ENCODE results near the gene ITPR2.

Gene ITPR2

DNA sequence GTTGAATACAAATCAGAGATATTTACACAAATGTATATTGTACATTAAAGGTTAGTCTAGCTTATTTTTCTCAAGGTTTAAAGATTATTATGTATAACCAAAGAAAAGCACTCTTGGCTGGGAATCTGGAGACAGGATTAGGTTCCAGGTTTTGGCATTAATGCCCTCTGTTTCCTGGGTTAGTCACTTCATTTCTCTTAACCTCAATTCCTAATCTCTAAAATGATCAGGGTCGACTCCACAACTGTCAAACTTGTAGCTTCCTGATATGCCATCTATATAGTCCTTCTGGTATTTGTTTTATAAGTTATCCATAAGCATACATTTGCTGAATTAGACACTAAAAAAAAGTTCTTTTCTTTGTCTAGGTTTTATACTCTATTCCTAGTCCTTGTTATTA is 2.6 kb downstream of the ITPR2 start:
- no peak for DNase-seq
- in situ Hi-C loops (cut with HindIII; ENCODE audit: low pct_ligation_motif_present, low pct_unique_long_range_greater_than_20kb, low sequenced_read_pairs) = no loop called here

DNA sequence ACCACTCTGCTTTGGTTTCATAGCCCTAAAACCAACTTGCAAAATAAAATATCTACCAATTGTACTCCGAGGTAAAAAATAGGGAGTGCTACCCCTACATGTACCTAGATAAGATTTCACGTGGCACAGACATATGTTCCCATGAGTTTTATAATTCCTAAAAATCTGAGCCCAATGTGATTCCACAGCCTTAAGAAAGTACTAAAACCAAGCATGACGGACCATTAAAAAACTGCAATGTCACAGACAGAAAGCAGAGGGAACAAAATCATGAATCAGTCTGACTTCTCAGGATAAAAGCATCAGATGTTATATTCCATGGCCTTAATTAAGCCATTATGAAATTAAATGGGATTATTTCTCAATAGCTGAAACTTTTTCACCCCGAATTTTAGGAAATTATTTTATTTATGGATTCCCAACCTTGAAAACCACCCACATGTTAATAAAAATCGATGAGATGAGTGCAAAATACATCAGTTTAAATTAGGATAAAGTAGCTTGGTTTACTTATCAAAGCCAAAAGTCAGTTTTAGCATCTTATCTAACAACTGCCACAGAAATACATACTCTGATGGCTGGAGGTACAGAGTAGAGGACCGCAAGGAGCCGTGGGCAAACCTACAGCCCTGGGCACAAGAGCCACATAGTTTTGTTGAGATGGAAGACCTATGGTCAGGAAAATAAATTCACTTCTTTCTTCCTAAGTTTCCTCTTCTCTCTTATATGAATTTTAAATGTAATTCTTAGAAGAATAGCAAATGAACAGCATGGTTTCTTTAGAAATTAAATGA is 4.5 kb downstream of the ITPR2 start:
- in situ Hi-C loops (cut with HindIII; ENCODE audit: low pct_ligation_motif_present, low pct_unique_long_range_greater_than_20kb, low sequenced_read_pairs) = no loop called here
- no peak for DNase-seq

DNA sequence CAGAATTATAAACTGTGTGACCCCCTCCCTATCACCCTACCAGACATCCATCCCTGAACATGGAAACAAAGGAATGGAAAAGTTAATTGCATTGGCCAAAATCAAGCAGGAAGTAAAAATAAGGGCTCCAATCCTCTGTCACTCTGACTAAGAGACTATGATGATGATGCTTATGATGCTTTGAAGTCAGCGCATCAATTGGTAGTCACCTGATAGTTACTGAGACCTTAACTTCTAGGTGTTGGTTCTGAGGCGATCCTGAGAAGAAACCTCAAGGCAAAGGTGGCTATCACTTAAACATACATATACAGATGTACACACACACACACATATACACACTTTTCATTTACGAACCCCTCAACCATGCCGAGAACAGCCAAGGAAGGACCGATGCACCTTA is 6.6 kb downstream of the ITPR2 start:
- in situ Hi-C loops (cut with HindIII; ENCODE audit: low pct_ligation_motif_present, low pct_unique_long_range_greater_than_20kb, low sequenced_read_pairs) = no loop called here
- DNase-seq = no peak

DNA sequence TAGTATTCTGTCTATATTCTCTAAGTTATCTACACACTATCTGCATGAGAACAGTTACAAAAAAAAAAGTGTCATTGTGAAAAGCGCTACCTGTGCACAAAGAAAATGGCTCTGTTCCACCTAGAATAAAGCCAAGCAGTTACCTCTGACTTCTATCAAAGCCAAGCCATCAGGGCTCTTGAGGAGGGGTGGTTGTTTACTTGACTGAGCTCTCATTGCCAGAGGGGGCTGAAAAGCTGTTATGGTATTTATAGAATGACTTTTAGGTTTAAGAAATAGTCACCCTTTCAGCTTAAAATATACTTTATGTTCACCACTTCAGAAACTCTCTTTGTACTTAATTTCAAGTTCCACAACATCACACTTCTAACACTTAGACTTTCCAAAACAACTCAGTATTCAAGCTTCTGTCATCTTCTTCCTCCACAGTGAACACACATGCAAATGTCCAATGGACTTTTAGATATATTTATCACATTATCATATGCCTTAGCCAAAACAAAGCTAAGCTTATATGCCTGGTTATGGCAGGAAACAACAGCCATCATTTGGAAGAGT is 7.5 kb downstream of the ITPR2 start:
- in situ Hi-C loops (cut with HindIII; ENCODE audit: low pct_ligation_motif_present, low pct_unique_long_range_greater_than_20kb, low sequenced_read_pairs) = no loop called here
- no peak for DNase-seq

DNA sequence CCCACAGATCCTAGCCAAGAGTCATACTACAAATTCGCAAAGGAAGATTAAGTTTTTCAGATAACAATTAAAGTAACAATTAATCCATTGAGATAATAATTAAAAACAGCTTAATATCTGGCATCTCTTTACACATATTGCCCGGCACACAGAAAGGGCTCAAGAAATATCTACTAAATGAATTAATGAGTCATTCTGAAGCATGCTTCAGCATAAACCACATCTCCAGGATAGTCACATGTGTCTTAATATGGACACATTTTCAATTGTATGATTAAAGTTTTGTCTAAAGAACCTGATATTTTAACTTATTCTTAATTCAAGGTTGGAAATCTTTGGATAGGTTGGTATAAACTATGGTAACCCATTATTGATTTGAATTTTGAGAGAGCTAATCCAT is 9.6 kb downstream of the ITPR2 start:
- peak; percentile 24 for DNase-seq
- in situ Hi-C loops (cut with HindIII; ENCODE audit: low pct_ligation_motif_present, low pct_unique_long_range_greater_than_20kb, low sequenced_read_pairs) = no loop called here

DNA sequence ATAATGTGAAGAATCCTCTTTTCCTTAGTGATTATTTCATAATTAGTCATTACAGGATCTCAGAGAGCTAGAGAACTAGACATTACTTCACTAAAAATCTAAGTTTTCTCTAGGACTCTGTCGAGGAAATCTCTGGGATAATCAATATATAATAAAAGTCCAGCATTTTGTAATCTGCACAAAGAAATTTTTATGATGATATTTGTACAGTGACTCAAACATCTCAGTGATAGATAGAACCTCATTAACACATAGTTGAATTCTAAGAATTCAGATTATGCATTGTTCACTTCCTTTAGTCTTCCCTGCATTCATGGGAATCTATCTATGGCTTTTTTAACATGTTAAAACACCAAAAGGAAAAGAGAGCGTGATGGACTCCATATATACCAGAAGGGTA is 11.0 kb downstream of the ITPR2 start:
- DNase-seq = peak; percentile 57

DNA sequence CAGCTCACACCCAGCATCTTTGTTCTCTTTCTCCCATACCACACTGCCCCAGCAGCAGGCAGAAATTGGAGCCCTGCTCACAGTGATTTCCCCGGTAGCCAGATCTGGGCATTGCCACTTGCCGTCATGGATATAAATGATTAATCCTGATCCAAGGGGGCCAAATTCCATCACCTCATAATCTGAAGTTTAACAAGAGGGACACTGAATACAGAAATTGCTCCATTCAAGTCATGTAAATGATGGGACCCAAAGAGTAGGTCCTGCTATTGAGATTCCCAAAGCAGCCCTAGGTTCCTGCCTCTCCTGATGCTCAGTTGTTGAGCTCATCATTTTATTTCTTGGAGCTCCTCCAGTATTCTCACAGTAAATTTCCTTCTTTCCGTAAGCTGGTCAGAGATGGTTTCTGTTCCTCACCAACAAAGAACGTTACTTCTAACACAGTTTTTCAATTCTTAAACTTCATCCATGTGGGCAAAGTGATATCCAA is 11.7 kb downstream of the ITPR2 start:
- DNase-seq = peak; percentile 76
- in situ Hi-C loops (cut with HindIII; ENCODE audit: low pct_ligation_motif_present, low pct_unique_long_range_greater_than_20kb, low sequenced_read_pairs) = no loop called here

More for the DNA sequence above, 11.0 kb downstream of the ITPR2 start:
- in situ Hi-C loops (cut with HindIII; ENCODE audit: low pct_ligation_motif_present, low pct_unique_long_range_greater_than_20kb, low sequenced_read_pairs) = no loop called here

DNA sequence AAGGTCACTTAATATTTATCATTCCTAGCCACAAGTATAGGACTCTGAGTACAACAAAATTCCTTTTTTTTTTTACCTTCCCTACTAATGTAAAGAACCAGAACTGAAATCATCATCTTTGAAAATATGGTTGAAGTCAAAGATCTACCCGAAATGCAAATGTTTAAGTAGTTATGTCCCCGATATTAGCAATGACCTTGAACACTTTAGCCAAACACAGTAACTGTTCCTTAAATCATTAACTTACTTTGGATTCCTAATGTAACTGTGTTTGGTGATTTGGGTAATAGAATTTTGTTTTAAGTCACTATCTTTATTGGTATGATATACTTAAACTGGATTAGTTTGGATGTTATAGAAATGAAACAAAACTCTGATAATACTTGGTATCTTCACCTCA is 14.4 kb downstream of the ITPR2 start:
- in situ Hi-C loops (cut with HindIII; ENCODE audit: low pct_ligation_motif_present, low pct_unique_long_range_greater_than_20kb, low sequenced_read_pairs) = no loop called here
- no peak for DNase-seq

DNA sequence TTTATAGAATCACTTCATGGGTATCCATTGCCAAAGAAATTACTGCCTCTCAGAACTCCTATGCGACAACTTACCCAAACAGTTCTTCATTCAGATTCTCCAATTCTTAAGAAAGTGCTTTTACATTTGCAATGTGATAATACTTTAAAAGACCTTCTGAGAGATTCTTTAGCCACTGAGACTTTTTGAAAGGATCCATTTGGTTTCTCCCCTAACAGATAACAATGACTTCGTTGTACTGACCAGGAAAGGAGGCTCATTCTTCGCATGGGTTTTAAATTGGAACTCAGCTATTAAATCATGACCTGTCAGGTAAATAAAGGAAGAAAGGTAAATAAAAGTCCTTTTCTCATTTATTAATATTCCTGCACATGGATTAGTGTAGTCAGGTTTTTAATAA is 14.8 kb downstream of the ITPR2 start:
- in situ Hi-C loops (cut with HindIII; ENCODE audit: low pct_ligation_motif_present, low pct_unique_long_range_greater_than_20kb, low sequenced_read_pairs) = no loop called here
- DNase-seq = no peak

DNA sequence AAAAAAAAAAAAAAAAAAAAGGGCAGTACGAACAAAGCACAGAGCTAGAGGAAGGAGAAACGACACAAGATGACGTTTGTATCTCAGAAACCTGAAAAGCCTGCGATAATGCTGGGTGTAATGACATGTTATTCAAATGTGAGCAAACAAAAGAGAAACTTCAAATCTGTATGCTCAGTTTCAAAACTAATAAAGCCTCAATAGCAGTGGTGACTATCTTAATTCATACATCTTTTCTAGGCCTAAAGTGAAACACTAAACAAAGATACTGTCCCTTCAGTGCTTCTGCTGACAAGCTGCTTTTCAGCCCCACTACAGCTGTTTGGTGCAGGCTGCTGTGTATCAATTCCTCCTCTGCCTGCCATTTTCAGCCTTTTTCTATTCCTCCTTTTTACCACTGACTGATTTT is 15.8 kb downstream of the ITPR2 start:
- in situ Hi-C loops (cut with HindIII; ENCODE audit: low pct_ligation_motif_present, low pct_unique_long_range_greater_than_20kb, low sequenced_read_pairs) = no loop called here

DNA sequence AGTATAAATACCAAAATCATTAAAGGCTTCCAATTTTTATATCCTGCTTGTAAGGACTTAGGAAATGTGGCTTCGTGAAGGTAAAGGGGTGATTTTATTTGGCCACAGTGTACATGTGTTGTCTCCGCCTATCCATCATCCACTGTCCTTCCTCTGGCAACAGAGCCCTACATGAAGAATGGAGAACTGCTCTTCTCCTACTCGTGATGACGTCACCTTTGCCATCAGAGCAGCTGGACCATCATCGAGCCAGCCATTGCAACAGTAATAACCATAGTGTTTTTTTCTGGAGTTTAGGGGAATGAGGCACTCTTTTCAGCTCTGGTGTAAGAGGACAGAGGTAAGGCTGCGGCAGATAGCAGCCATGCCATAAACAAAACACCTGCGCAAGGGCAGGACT is 19.2 kb downstream of the ITPR2 start:
- no peak for DNase-seq
- in situ Hi-C loops (cut with HindIII; ENCODE audit: low pct_ligation_motif_present, low pct_unique_long_range_greater_than_20kb, low sequenced_read_pairs) = no loop called here

More for the DNA sequence above, 15.8 kb downstream of the ITPR2 start:
- DNase-seq = no peak

DNA sequence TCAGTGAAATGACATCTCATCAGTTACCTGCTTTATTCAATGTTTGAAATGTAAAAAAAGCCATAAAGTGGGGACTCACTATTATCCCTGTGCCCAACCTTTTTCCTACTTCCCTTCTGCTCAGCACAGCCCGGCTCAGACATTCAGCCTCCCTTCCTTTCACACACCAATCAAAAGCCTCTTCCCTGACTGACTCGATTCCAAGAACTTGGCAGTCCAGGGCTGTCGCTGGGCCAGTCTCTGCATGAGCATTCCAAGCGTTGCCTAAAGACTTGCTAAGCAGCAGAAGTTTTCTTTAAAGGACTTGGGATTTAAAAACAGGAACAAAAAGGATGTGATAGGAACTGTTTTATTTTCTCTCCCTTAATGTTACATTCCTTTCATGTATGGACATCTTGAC is 22.7 kb downstream of the ITPR2 start:
- peak; percentile 70 for DNase-seq
- in situ Hi-C loops (cut with HindIII; ENCODE audit: low pct_ligation_motif_present, low pct_unique_long_range_greater_than_20kb, low sequenced_read_pairs) = no loop called here

DNA sequence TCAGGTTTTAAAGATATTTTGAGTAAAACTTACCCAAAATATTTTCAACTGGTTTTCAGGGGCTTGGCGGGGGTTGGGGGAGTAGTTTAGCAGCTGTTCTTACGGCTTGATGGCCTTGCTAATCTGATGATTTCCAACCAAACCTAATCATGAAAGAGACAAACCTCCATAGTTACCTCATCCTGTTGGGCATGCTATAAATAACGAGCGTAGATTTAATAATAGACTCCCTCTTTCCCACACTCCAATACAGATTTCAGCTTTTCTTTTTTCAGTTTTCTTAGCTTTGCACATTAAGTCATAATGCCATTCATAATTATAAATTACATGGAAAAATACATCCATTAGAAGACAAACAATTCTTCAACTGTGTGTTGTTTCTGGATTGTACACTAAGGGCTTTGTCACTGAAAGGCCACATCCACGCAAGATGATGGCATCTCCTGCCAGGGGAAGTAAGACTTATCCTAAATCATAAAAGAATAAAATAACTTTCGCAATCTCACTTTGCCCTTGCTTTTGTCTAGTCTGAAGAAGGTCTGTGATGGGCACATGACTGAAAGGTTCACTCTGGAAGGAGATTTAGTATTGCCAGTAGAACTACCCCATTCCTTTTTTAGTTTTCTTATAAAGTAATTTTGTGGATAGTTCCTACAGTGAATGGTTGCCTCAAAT is 23.2 kb downstream of the ITPR2 start:
- DNase-seq = no peak

DNA sequence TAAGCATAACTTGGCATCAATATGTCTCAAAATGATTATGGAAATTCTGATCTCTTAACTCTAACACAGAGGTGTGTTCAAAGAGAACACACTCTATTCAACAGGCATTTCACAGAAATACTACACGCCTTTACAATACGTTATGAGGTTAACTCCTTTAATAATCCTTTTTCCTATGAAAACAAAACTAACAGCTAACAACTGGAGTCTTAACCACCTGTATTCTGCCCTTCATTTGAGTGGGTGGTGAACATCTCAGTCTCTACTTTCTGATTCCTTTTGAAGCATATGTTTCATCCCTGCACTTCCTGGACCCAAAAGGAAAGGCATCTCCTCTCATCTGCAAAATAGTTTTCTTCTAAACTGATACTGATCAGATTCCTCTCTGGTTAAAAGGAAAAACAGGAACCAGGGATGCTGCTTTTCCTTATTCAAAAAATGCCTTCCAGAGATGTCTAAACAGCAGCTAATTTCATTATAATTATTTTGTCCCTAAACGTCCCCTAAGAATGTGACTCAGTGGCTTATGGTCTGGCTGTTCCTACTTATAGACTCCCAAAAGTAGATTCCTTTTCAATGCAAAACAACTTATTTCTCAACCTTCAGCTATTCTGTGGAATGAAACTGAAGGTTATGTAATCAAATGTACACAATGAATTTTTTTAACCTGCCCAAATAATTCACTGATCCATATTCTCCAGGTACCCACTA is 24.1 kb downstream of the ITPR2 start:
- in situ Hi-C loops (cut with HindIII; ENCODE audit: low pct_ligation_motif_present, low pct_unique_long_range_greater_than_20kb, low sequenced_read_pairs) = no loop called here

More for the DNA sequence above, 23.2 kb downstream of the ITPR2 start:
- in situ Hi-C loops (cut with HindIII; ENCODE audit: low pct_ligation_motif_present, low pct_unique_long_range_greater_than_20kb, low sequenced_read_pairs) = no loop called here

DNA sequence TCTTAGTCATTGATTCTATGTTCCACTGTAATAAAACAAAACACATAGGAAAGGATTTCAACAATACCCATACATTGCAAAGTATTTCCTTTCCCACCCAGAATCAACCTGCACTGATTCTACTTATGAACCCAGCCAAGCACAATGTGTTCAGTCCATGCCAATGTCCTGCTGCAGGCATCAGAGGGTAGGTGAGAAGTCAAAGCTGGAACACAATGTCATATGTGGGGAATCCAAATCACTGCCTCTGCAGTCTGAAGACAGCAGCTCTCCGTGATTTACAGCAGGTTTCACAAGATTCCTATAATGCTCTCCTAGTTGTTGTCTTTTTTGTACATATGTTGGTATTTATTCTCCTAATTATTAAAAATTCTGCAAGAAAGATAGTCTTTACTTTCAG is 25.7 kb downstream of the ITPR2 start:
- no peak for DNase-seq
- in situ Hi-C loops (cut with HindIII; ENCODE audit: low pct_ligation_motif_present, low pct_unique_long_range_greater_than_20kb, low sequenced_read_pairs) = no loop called here

More for the DNA sequence above, 24.1 kb downstream of the ITPR2 start:
- DNase-seq = no peak

DNA sequence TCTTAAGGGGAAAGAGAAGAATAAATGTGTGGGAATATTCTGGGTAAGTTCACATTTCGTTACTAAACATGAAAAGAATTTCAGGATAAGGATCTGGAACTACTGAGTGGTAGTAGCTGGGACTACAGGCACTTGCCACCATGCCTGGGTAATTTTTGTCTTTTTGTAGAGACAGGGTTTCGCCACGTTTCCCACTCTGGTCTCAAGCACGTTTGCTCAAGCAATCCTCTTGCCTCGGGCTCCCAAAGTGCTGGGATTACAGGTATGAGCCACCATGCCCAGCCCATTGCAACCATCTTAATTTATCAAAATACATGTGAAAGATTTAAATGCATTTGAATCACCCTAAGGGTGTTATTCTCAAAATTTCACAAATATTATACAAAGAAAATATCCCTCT is 26.4 kb downstream of the ITPR2 start:
- no peak for DNase-seq
- in situ Hi-C loops (cut with HindIII; ENCODE audit: low pct_ligation_motif_present, low pct_unique_long_range_greater_than_20kb, low sequenced_read_pairs) = no loop called here

DNA sequence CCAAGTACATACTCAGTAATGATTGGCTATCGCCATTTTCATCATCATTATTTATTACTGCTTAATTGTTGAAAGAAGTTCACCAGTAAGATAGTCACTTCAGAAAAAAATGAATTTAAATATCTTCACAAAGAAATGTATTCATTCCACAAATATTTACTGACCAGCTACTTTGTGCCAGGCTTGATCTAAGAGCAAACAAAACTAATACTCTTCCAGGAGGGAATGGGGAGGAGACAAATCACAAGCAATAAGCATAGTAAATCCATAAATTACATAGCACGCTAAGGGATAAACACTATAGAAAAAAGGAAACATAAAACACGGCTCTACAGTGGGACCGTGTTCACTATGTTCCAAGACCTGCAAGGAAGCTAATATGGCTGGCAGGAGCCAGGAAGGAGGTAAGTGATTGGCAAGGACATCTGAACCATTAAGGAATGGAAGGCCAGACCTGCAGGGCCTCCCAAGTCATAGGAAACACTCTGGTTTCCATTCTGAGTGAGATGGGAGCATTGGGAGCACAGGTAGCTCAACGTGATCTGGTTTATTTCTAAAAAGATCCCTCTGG is 27.5 kb downstream of the ITPR2 start:
- DNase-seq = no peak
- in situ Hi-C loops (cut with HindIII; ENCODE audit: low pct_ligation_motif_present, low pct_unique_long_range_greater_than_20kb, low sequenced_read_pairs) = no loop called here

DNA sequence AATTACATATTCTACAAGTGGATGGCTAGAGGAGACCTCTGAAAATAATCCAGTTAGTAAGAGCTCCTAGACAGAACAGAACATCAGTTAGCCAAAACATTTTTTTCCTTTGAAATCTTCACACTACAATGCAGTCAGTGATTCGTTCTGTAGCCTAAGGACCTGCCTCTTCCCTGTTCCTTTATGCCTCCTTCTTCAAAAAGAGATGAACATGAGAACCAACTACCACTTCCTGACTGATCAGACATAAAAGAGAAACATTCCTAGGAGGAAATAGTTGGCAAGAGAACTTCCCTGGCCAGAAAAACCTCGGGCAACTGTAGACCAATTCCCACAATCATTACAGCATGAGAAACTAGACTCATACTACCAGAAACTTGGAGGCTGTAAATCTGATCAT is 29.4 kb downstream of the ITPR2 start:
- DNase-seq = peak; percentile 49
- in situ Hi-C loops (cut with HindIII; ENCODE audit: low pct_ligation_motif_present, low pct_unique_long_range_greater_than_20kb, low sequenced_read_pairs) = no loop called here

DNA sequence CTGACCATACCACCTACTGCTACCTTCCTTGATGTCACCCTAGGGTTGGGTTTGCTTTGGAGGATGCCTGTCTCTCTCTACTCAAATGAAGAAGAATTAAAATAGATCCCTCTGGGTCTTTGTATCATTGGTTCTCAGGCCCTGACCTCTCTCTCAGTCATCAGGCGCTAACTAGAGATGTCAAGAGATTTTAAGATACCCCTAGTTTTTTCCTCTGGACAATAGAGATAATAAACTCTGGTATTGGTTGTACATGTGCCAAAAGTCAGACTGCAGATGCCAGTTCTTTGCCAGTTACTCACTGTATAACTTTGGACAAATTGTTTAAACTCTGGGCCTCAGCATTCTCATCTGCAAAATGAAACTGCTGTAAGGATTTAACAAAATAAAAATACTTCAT is 31.5 kb downstream of the ITPR2 start:
- in situ Hi-C loops (cut with HindIII; ENCODE audit: low pct_ligation_motif_present, low pct_unique_long_range_greater_than_20kb, low sequenced_read_pairs) = no loop called here
- no peak for DNase-seq

All from ACHN (cell line).